Lower leg skin (tissue), 4 donors: ENCODE results near the gene GALNT18. TPM values are rescaled to one million over a fixed set of nuclear protein-coding genes. Genes with fewer than 3 reads are reported as not detected.

Source experiments
- DNase-seq, 2 donors: peaks; one replicate each; pipeline ENCODE4 v3.0.0-alpha.2; 2019; ENCODE audit warnings: low spot score in 2 of 2
- H3K4me3 ChIP-seq: fragments of 200-600 bp; sonication (generic); 2 replicates; pipeline ENCODE4 v1.5.1; 2017; ENCODE audit warnings: mild to moderate bottlenecking, low read depth; ENCODE audit not compliant: poor library complexity, severe bottlenecking
- CTCF ChIP-seq, 3 donors: fragments of 450-650 bp; IDR thresholded peaks; one replicate each; pipeline ENCODE4 v1.5.1; 2016; ENCODE audit warnings: antibody characterized with exemption in 3 of 3, mild to moderate bottlenecking in 3 of 3, moderate library complexity in 2 of 3
- POLR2A ChIP-seq, 2 donors: fragments of 450-650 bp; IDR thresholded peaks; one replicate each; pipeline ENCODE4 v1.6.1; 2016 to 2017; ENCODE audit warnings: antibody characterized with exemption in 2 of 2, mild to moderate bottlenecking in 1 of 2, moderate library complexity in 1 of 2
- WGBS, 2 donors: methylation state at CpG; one replicate each; pipeline ENCODE4 v1.1.5; 2018; 5-methylcytosine and 5-hydroxymethylcytosine counted together
- intact Hi-C: fragments of 100-400 bp; cut with DNase I; formaldehyde crosslinking; loops from one replicate; pipeline ENCODE4 v1.15.0; 2023; ENCODE audit warnings: low total_unique reads
- total RNA-seq, 4 donors: library from RNA; depleted of rRNA; stranded (reverse); fragments of >200 nt; gene quantifications; one replicate each; pipeline ENCODE4 v1.1.0, GENCODE V29; 2016

Gene GALNT18
- total RNA-seq, 4 donors from 2014 or later, result 11.5 to 33.0 (median 17.7) TPM

GRCh38 chr11:11459578-11459977 is 162.2 kb downstream of the GALNT18 start:
- 96 to 97% methylated on average over 3 of the region's 3 CpGs for WGBS, 2 donors
- TF ChIP-seq POLR2A (IDR thresholded peaks at IDR 0.05) (no peak), CTCF (IDR thresholded peaks at IDR 0.05) (no peak)
- DNase-seq, result no peak
- intact Hi-C loops, result loop anchor here (5.0 kb wide), 1 partner anchor 1768 kb away; no protein-coding TSS in a partner anchor
- no peak overlapping the region for H3K4me3 ChIP-seq

- no peak for DNase-seq
- no peak overlapping the region for H3K4me3 ChIP-seq
- no peak for TF ChIP-seq CTCF (IDR thresholded peaks at IDR 0.05)
- TF ChIP-seq POLR2A (IDR thresholded peaks at IDR 0.05), result no peak
- WGBS, 2 donors, result 88 to 93% methylated on average over 9 of the region's 9 CpGs
- intact Hi-C loops, result loop anchor here (5.0 kb wide), 1 partner anchor 1769 kb away; no protein-coding TSS in a partner anchor
These were observed 163.3 kb downstream of the GALNT18 start for GRCh38 chr11:11458485-11458884.

GRCh38 chr11:11458001-11458400 is 163.8 kb downstream of the GALNT18 start:
- 86 to 95% methylated on average over 5 of the region's 5 CpGs for WGBS, 2 donors
- no peak for DNase-seq
- H3K4me3 ChIP-seq, result no peak overlapping the region
- intact Hi-C loops, result loop anchor here (5.0 kb wide), 1 partner anchor 1769 kb away; no protein-coding TSS in a partner anchor
- TF ChIP-seq POLR2A (IDR thresholded peaks at IDR 0.05) (no peak), CTCF (IDR thresholded peaks at IDR 0.05) (no peak)

GRCh38 chr11:11456866-11457265 is 164.9 kb downstream of the GALNT18 start:
- DNase-seq, result no peak
- H3K4me3 ChIP-seq, result no peak overlapping the region
- intact Hi-C loops, result loop anchor here (5.0 kb wide), 1 partner anchor 1770 kb away; no protein-coding TSS in a partner anchor
- TF ChIP-seq CTCF (IDR thresholded peaks at IDR 0.05) (no peak), POLR2A (IDR thresholded peaks at IDR 0.05) (no peak)
- WGBS, 2 donors, result 87 to 95% methylated on average over 3 of the region's 3 CpGs

- TF ChIP-seq CTCF (IDR thresholded peaks at IDR 0.05) (no peak), POLR2A (IDR thresholded peaks at IDR 0.05) (no peak)
- H3K4me3 ChIP-seq, result no peak overlapping the region
- WGBS, 2 donors, result 30 to 44% methylated on average over 3 of the region's 3 CpGs
- DNase-seq, result no peak
- intact Hi-C loops, result loop anchor here (5.0 kb wide), 1 partner anchor 1773 kb away; no protein-coding TSS in a partner anchor
These were observed 167.1 kb downstream of the GALNT18 start for GRCh38 chr11:11454671-11455223.
